Astrocyte (in vitro differentiated cells and primary cell): Measurements from ENCODE around the gene PMS1.

Experiments used
- EZH2 ChIP-seq: IDR thresholded peaks from 2 replicates; pipeline ENCODE4 v1.6.1; 2012; ENCODE audit warnings: mild to moderate bottlenecking, low read length, inconsistent platforms; ENCODE audit not compliant: insufficient read depth
- TF ChIP-seq, protein P1 (sequence below): IDR thresholded peaks from 2 replicates; pipeline ENCODE4 v1.5.1; 2011; ENCODE audit warnings: low read depth, mild to moderate bottlenecking, inconsistent platforms, low read length, moderate library complexity; ENCODE audit not compliant: insufficient read depth

DNA sequence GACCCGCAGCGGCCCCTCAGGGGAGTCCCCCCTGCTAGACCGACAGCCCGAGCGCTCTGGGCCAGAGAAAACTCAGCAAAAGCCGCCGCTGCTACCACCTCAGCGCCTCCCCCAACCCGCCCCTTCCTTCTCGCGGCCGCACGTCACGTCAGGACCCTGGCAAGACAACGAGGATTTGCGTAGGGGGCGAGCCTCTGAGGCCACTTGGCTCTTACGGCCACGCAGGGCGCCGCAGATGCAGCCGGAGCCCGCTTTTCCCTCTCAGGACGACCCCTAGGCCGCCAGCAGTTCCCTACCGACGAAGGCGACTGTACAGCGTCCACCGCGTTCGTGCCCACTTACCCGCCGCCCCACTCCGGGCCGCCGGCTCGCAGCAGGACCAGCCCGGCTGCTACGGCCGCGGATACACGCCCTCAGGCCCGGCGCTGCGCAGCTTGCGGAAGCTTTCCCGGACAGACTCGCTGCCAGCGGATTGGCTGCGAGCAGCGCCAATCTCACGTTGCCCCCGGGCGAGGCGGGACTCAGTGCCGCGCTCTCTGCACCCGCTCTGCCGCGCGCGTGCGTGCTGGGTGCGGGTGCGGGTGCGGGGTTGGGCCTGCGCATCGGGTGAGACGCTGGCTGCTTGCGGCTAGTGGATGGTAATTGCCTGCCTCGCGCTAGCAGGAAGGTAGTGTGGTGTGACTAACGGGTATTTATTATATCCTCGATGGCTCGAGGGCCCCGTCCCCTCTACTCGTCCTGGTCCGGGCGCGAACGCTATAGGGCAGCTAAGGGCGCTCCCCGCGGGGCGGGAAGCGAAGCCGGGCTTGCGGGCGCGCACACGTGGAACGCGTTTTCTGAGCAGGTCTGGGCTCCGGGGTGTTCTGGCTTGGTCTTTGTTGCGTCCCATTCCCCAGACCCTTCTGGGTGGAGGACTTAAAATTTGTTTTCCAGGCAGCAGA lies at the start of gene PMS1, which contains the start of gene ORMDL1:
- TF ChIP-seq, protein P1, sequence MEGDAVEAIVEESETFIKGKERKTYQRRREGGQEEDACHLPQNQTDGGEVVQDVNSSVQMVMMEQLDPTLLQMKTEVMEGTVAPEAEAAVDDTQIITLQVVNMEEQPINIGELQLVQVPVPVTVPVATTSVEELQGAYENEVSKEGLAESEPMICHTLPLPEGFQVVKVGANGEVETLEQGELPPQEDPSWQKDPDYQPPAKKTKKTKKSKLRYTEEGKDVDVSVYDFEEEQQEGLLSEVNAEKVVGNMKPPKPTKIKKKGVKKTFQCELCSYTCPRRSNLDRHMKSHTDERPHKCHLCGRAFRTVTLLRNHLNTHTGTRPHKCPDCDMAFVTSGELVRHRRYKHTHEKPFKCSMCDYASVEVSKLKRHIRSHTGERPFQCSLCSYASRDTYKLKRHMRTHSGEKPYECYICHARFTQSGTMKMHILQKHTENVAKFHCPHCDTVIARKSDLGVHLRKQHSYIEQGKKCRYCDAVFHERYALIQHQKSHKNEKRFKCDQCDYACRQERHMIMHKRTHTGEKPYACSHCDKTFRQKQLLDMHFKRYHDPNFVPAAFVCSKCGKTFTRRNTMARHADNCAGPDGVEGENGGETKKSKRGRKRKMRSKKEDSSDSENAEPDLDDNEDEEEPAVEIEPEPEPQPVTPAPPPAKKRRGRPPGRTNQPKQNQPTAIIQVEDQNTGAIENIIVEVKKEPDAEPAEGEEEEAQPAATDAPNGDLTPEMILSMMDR = no peak
- TF ChIP-seq EZH2 = no peak
